ENCODE results near the gene RPS19BP1.

RPS19BP1 gene

GRCh38 chr22:39488563-39489083 is 43.9 kb downstream of the RPS19BP1 start:
- DNase-seq = no peak

- DNase-seq = no peak
Observed at GRCh38 chr22:39487826-39488520, 44.6 kb downstream of the RPS19BP1 start.

- DNase-seq = no peak
Observed at GRCh38 chr22:39486951-39487825, 45.4 kb downstream of the RPS19BP1 start.

GRCh38 chr22:39482768-39483167 is 49.8 kb downstream of the RPS19BP1 start:
- no peak for DNase-seq

GRCh38 chr22:39481595-39481994 is 51.0 kb downstream of the RPS19BP1 start:
- DNase-seq = no peak

- no peak for DNase-seq
Observed at GRCh38 chr22:39481054-39481453, 51.5 kb downstream of the RPS19BP1 start.

- DNase-seq = no peak
Observed at GRCh38 chr22:39480557-39480956, 52.0 kb downstream of the RPS19BP1 start.

GRCh38 chr22:39479254-39479653 is 53.3 kb downstream of the RPS19BP1 start:
- no peak for DNase-seq
